Fibroblast of lung (primary cell): ENCODE data around the gene SDC1. TPM values are rescaled to one million over a fixed set of nuclear protein-coding genes. Genes with fewer than 3 reads are reported as not detected.

Experiments
- DNase-seq, 2 donors: peaks; one replicate each; pipeline versions ENCODE4 v3.0.0 to v3.0.0-alpha.2; 2010; ENCODE audit warnings: low read depth in 2 of 2
- H2AFZ ChIP-seq: 2 replicates; pipeline ENCODE4 v1.5.1; 2012; ENCODE audit warnings: low read length, control low read depth, inconsistent platforms
- H3K27ac ChIP-seq: 2 replicates; pipeline ENCODE4 v1.5.1; 2011; ENCODE audit warnings: low read length, control low read depth; ENCODE audit not compliant: insufficient read depth
- H3K27me3 ChIP-seq: 2 replicates; pipeline ENCODE4 v1.5.1; 2011; ENCODE audit warnings: mild to moderate bottlenecking, low read length; ENCODE audit not compliant: control insufficient read depth, insufficient read depth
- H3K36me3 ChIP-seq: 2 replicates; pipeline ENCODE4 v1.5.1; 2011; ENCODE audit warnings: low read length; ENCODE audit not compliant: control insufficient read depth, insufficient read depth
- H3K4me1 ChIP-seq: 2 replicates; pipeline ENCODE4 v1.5.1; 2011; ENCODE audit warnings: low read length; ENCODE audit not compliant: control insufficient read depth, insufficient read depth; ENCODE audit errors: extremely low read depth
- H3K4me2 ChIP-seq: 2 replicates; pipeline ENCODE4 v1.5.1; 2011; ENCODE audit warnings: low read length, control low read depth; ENCODE audit not compliant: insufficient read depth; ENCODE audit errors: extremely low read depth
- H3K4me3 ChIP-seq, 4 experiments: fragments of 200-600 bp in 1 of 4; sonication (generic) in 1 of 4; replicated peaks in 1 of 4; 2 replicates each; pipeline ENCODE4 v1.5.1; 2011 to 2016; ENCODE audit warnings: low read length in 4 of 4, low read depth in 3 of 4, mild to moderate bottlenecking in 3 of 4, control low read depth in 2 of 4, inconsistent platforms in 1 of 4, mixed read lengths in 1 of 4; ENCODE audit not compliant: insufficient read depth in 1 of 4; ENCODE audit errors: control extremely low read depth in 1 of 4
- H3K79me2 ChIP-seq: 2 replicates; pipeline ENCODE4 v1.5.1; 2012; ENCODE audit warnings: mild to moderate bottlenecking, low read length, inconsistent platforms; ENCODE audit not compliant: control insufficient read depth, insufficient read depth
- H3K9ac ChIP-seq: 2 replicates; pipeline ENCODE4 v1.5.1; 2011; ENCODE audit warnings: mild to moderate bottlenecking, low read length, control low read depth; ENCODE audit not compliant: insufficient read depth
- H3K9me3 ChIP-seq: 2 replicates; pipeline ENCODE4 v1.5.1; 2012; ENCODE audit warnings: low read depth, low read length; ENCODE audit not compliant: control insufficient read depth, insufficient read depth
- H4K20me1 ChIP-seq: 2 replicates; pipeline ENCODE4 v1.5.1; 2011; ENCODE audit warnings: low read length; ENCODE audit not compliant: control insufficient read depth, insufficient read depth; ENCODE audit errors: extremely low read depth
- CTCF ChIP-seq, 2 donors: IDR thresholded peaks in 1 of 2; conservative IDR thresholded peaks in 1 of 2; 1 replicate in 1 of 2; 2 replicates in 1 of 2; pipeline ENCODE4 v1.5.1; 2011 to 2012; ENCODE audit warnings: low read length in 2 of 2, control low read depth in 1 of 2, inconsistent platforms in 1 of 2, low read depth in 1 of 2, mild to moderate bottlenecking in 1 of 2
- EZH2 ChIP-seq: IDR thresholded peaks from 2 replicates; pipeline ENCODE4 v1.5.1; 2012; ENCODE audit warnings: low read length, control low read depth, mild to moderate bottlenecking; ENCODE audit errors: missing control alignments
- polyA plus RNA-seq, 2 donors: library from polyadenylated mRNA; depleted of rRNA in 1 of 2; stranded (reverse) in 1 of 2; unstranded in 1 of 2; fragments of >200 nt; gene quantifications; 2 replicates each; pipeline ENCODE4 v1.2.1, GENCODE V29; 2011 to 2012; ENCODE audit warnings: missing spikeins in 1 of 2
- total RNA-seq: library from RNA; depleted of rRNA; stranded (reverse); fragments of >200 nt; gene quantifications from 2 replicates; pipeline ENCODE4 v1.2.1, GENCODE V29; 2014

The SDC1 gene
- total and polyA plus RNA-seq, 2 donors (not counting 1 experiment from before 2014, with no cell fraction given) = 14.6 to 56.8 TPM

GRCh38 chr2:20232837-20233207, 7.9 kb upstream of the SDC1 start:
- Histone ChIP-seq H3K36me3 (no peaks in the 10 kb centered on the region), H3K9ac (no peak overlapping the region), H3K27me3 (no peaks in the 10 kb centered on the region), H3K4me2 (no peak overlapping the region), H3K4me1 (peaks cover 3% of the 10 kb centered on the region), H2AFZ (no peak overlapping the region), H3K4me3 (no peak overlapping the region), H3K27ac (no peak overlapping the region), H3K79me2 (no peaks in the 10 kb centered on the region), H3K9me3 (no peaks in the 10 kb centered on the region), H4K20me1 (no peaks in the 10 kb centered on the region)
- TF ChIP-seq EZH2 (no peak), CTCF (conservative IDR thresholded peaks at IDR 0.05 in 1 of 2, IDR thresholded peaks at IDR 0.05 in 1 of 2; ENCODE audit: low read depth in 1 of 2, low read length in 2 of 2) (no peak)
- DNase-seq = no peak

DNA sequence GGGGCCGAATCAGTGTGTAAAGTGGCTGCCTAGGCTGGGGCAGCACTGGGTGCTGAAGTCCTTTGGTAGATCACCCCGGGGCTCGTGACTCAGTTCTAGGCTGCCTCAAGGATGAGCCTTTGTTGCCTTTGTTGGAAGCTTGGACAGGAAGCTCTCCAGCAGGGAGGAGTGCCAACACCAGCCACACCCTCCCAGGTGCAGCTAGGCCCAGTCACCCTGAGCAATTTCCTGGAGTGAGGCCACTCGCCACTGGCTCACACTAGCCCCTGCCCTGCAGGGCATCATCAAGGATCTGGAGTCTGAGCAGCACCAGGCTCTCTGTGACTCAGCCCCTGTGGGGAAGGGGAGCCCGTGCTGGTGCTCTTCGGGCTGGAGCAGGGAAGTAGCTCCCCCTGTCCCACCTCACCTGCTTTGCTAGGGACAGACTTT, 6.7 kb upstream of the SDC1 start:
- Histone ChIP-seq H3K9me3 (no peaks in the 10 kb centered on the region), H3K36me3 (no peaks in the 10 kb centered on the region), H3K4me2 (no peak overlapping the region), H3K27ac (no peak overlapping the region), H3K9ac (no peak overlapping the region), H3K4me1 (peaks cover 3% of the 10 kb centered on the region), H2AFZ (no peak overlapping the region), H3K79me2 (no peaks in the 10 kb centered on the region), H3K4me3 (no peak overlapping the region), H4K20me1 (no peaks in the 10 kb centered on the region), H3K27me3 (no peaks in the 10 kb centered on the region)
- TF ChIP-seq EZH2 = no peak
- TF ChIP-seq CTCF (conservative IDR thresholded peaks at IDR 0.05 in 1 of 2, IDR thresholded peaks at IDR 0.05 in 1 of 2; ENCODE audit: low read depth in 1 of 2, low read length in 2 of 2) = no peak
- peak in 1 of 2 donors; percentile 72 for DNase-seq

DNA sequence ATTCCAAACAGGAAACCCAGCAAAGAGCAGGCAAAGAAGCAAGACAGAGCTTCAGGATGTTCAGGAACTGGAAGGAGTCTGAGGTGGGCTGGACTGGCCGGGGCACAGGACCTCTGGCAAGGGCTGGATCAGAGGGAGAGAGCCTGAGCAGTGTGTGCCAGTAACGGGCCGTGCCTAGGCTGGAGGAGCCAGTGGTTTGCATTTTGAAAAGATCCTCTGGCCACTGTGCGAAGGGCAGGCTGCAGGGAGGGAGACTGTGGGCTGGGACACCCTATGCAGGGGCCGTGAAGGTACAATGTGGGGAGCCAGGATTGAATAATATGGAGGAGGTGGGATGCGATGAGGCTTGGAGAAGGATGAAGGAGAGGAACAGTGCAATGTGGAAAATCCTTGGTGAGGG, 6.2 kb upstream of the SDC1 start:
- Histone ChIP-seq H3K9me3 (no peaks in the 10 kb centered on the region), H2AFZ (no peak overlapping the region), H3K4me2 (no peak overlapping the region), H3K36me3 (no peaks in the 10 kb centered on the region), H3K9ac (no peak overlapping the region), H3K27ac (no peak overlapping the region), H4K20me1 (no peaks in the 10 kb centered on the region), H3K4me1 (peaks cover 3% of the 10 kb centered on the region), H3K79me2 (no peaks in the 10 kb centered on the region), H3K27me3 (no peaks in the 10 kb centered on the region), H3K4me3 (no peak overlapping the region)
- TF ChIP-seq CTCF (conservative IDR thresholded peaks at IDR 0.05 in 1 of 2, IDR thresholded peaks at IDR 0.05 in 1 of 2; ENCODE audit: low read depth in 1 of 2, low read length in 2 of 2) = no peak
- DNase-seq = no peak
